GM12878 (cell line): ENCODE data around the gene HABP2. TPM values are rescaled to one million over a fixed set of nuclear protein-coding genes. Genes with fewer than 3 reads are reported as not detected.

ENCODE experiments used
- ATAC-seq: fragments of 200-7000 bp; cut with Tn5 transposase; 3 replicates; pipeline ENCODE4 v1.9.1; 2020; ENCODE audit warnings: mild to moderate bottlenecking, moderate library complexity
- BruUV-seq: library from RNA; stranded (reverse); fragments of 400-500 nt; replicated peaks from 2 replicates; lab custom pipeline; 2021; lab: Mats Ljungman, UMichigan
- CTCF ChIA-PET: fragments of 300-600 bp; sonication (Branson Sonifier 250); formaldehyde crosslinking; extraction: SDS; loops from one replicate; lab custom pipeline; 2021; ENCODE audit warnings: inconsistent platforms; lab: Yijun Ruan, JAX
- POLR2A ChIA-PET: fragments of 350-600 bp; formaldehyde crosslinking; extraction: SDS; loops from one replicate; lab custom pipeline; 2021; ENCODE audit warnings: inconsistent platforms; lab: Charles Lee
- RAD21 ChIA-PET: fragments of 300-600 bp; sonication (Branson Sonifier 250); formaldehyde crosslinking; loops from one replicate; lab custom pipeline; 2023; ENCODE audit warnings: antibody characterized with exemption; ENCODE audit not compliant: unreplicated experiment; lab: Charles Lee
- SMC1A ChIA-PET: fragments of 300-600 bp; sonication (Branson Sonifier 250); formaldehyde crosslinking; loops from one replicate; lab custom pipeline; 2023; ENCODE audit not compliant: unreplicated experiment, uncharacterized antibody; lab: Charles Lee
- DNase-seq: peaks from one replicate; pipeline ENCODE4 v3.0.0-alpha.2; 2011; ENCODE audit warnings: low read depth, low spot score
- FAIRE-seq: peaks from 3 replicates; lab custom pipeline; 2011; peaks lifted over from hg19 to GRCh38; lab: Jason Lieb, UNC
- H2AFZ ChIP-seq: 2 replicates; pipeline ENCODE4 v1.6.0; 2011; ENCODE audit warnings: low read depth, low read length, control low read depth; ENCODE audit not compliant: control insufficient read depth
- H3K27ac ChIP-seq: 2 replicates; pipeline ENCODE4 v1.5.1; 2011; ENCODE audit warnings: control low read depth; ENCODE audit not compliant: control insufficient read depth, insufficient read depth
- H3K27me3 ChIP-seq, 2 experiments: replicated peaks in 1 of 2; 2 replicates each; pipeline versions ENCODE4 v1.6.0 to v1.6.1; 2011; ENCODE audit warnings: low read length in 1 of 2; ENCODE audit not compliant: control insufficient read depth in 2 of 2, insufficient read depth in 2 of 2
- H3K36me3 ChIP-seq, 2 experiments: 2 replicates each; pipeline ENCODE4 v1.5.1; 2011; ENCODE audit warnings: low read length in 1 of 2; ENCODE audit not compliant: control insufficient read depth in 2 of 2, insufficient read depth in 2 of 2
- H3K4me1 ChIP-seq: 2 replicates; pipeline ENCODE4 v1.6.1; 2011; ENCODE audit warnings: mild to moderate bottlenecking, low read length, moderate library complexity, mixed read lengths; ENCODE audit not compliant: control insufficient read depth, insufficient read depth
- H3K4me2 ChIP-seq: 2 replicates; pipeline ENCODE4 v1.6.0; 2011; ENCODE audit warnings: control low read depth; ENCODE audit not compliant: control insufficient read depth, insufficient read depth
- H3K4me3 ChIP-seq: fragments of 200-600 bp; sonication (generic); 2 replicates; pipeline ENCODE4 v1.5.1; 2016
- H3K79me2 ChIP-seq: 2 replicates; pipeline ENCODE4 v1.6.0; 2011; ENCODE audit warnings: low read length; ENCODE audit not compliant: control insufficient read depth, insufficient read depth
- H3K9ac ChIP-seq: 2 replicates; pipeline ENCODE4 v1.8.0; 2011; ENCODE audit warnings: low read length, control low read depth, mixed read lengths; ENCODE audit not compliant: control insufficient read depth, insufficient read depth
- H3K9me3 ChIP-seq: replicated peaks from 3 replicates; pipeline ENCODE4 v1.5.1; 2011; ENCODE audit warnings: mild to moderate bottlenecking, low read length; ENCODE audit not compliant: control insufficient read depth, insufficient read depth
- H4K20me1 ChIP-seq: 2 replicates; pipeline ENCODE4 v1.6.0; 2011; ENCODE audit not compliant: control insufficient read depth, insufficient read depth
- CBX3 ChIP-seq: fragments of 200-600 bp; sonication (generic); IDR thresholded peaks from 2 replicates; pipeline ENCODE4 v1.6.1; 2016; ENCODE audit warnings: low read depth, borderline replicate concordance
- EED ChIP-seq: sonication (generic); IDR thresholded peaks from 2 replicates; pipeline ENCODE4 v1.6.1; 2016; ENCODE audit warnings: antibody characterized with exemption, low read depth
- MYB ChIP-seq: fragments of 150-350 bp; IDR thresholded peaks from 2 replicates; pipeline ENCODE4 v1.6.1; 2014; ENCODE audit warnings: mild to moderate bottlenecking, low read depth, low read length, borderline replicate concordance
- NR2F1 ChIP-seq: fragments of 450-650 bp; conservative IDR thresholded peaks from 2 replicates; pipeline ENCODE4 v1.6.1; 2017; ENCODE audit warnings: mild to moderate bottlenecking
- RB1 ChIP-seq: fragments of 450-650 bp; formaldehyde crosslinking; IDR thresholded peaks from 2 replicates; pipeline ENCODE4 v1.6.1; 2017; ENCODE audit warnings: mild to moderate bottlenecking, borderline replicate concordance
- STAT3 ChIP-seq: IDR thresholded peaks from 2 replicates; pipeline ENCODE4 v1.6.1; 2011; ENCODE audit warnings: low read depth, low read length, improper control_type of control experiment
- ZNF24 ChIP-seq: fragments of 450-650 bp; IDR thresholded peaks from 2 replicates; pipeline ENCODE4 v1.6.1; 2017; ENCODE audit warnings: antibody characterized with exemption, mild to moderate bottlenecking
- WGBS: methylation state at CpG from one replicate; pipeline ENCODE4 v1.1.6; 2016; ENCODE audit warnings: low lambda C conversion rate; ENCODE audit not compliant: insufficient replicate concordance, insufficient coverage; ENCODE audit errors: missing lambda C conversion rate; 5-methylcytosine and 5-hydroxymethylcytosine counted together
- in situ Hi-C: fragments of 300-500 bp; cut with MboI; formaldehyde crosslinking; loops from 9 replicates; pipeline ENCODE4 v1.14.3; 2018; ENCODE audit warnings: mixed read lengths
- intact Hi-C: fragments of 100-400 bp; cut with micrococcal nuclease; formaldehyde crosslinking; loops from one replicate; pipeline ENCODE4 v1.14.2; 2022; ENCODE audit not compliant: unreplicated experiment
- polyA plus RNA-seq, 11 experiments: library from polyadenylated mRNA; depleted of rRNA in 4 of 11; unstranded in 6 of 11; stranded (reverse) in 5 of 11; fragments of >200 nt; fragmentation: Nextera tagmentation in 4 of 11; fragmentation: Illumina TruSeq in 1 of 11; extraction: Ambion mirVana in 4 of 11; extraction: Trizol in 1 of 11; gene quantifications; 1 replicate in 1 of 11; 2 replicates in 10 of 11; pipeline versions ENCODE4 v1.2.1 to v1.2.3, GENCODE V29; 2011 to 2016; ENCODE audit warnings: inconsistent platforms in 2 of 11, missing spikeins in 2 of 11, low read depth in 1 of 11
- total RNA-seq, 4 experiments: library from RNA; depleted of rRNA in 3 of 4; stranded (reverse); fragments of >200 nt in 3 of 4; fragmentation: Illumina TruSeq in 1 of 4; extraction: Trizol in 1 of 4; gene quantifications; 2 replicates each; pipeline versions ENCODE4 v1.2.1 to v1.2.3, GENCODE V29; 2013 to 2021
- TF ChIP-seq, protein P1 (sequence below): fragments of 450-650 bp; IDR thresholded peaks from 2 replicates; pipeline ENCODE4 v1.6.1; 2017; ENCODE audit warnings: antibody characterized with exemption, mild to moderate bottlenecking, moderate library complexity
- TF ChIP-seq, protein P2 (sequence below): IDR thresholded peaks from 2 replicates; pipeline ENCODE4 v1.6.1; 2011; ENCODE audit warnings: borderline replicate concordance, low read depth, mild to moderate bottlenecking, moderate library complexity, mixed read lengths, low read length; ENCODE audit not compliant: insufficient read depth; ENCODE audit errors: extremely low read length
- TF ChIP-seq, protein P3 (sequence below): IDR thresholded peaks from 2 replicates; pipeline ENCODE4 v1.6.1; 2011; ENCODE audit warnings: borderline replicate concordance, low read depth, mild to moderate bottlenecking, moderate library complexity, low read length; ENCODE audit not compliant: insufficient read depth, poor library complexity, severe bottlenecking
- TF ChIP-seq, protein P4 (sequence below): fragments of 450-650 bp; IDR thresholded peaks from 2 replicates; pipeline ENCODE4 v1.6.1; 2018; ENCODE audit warnings: borderline replicate concordance, mild to moderate bottlenecking; ENCODE audit not compliant: partially characterized antibody
- TF ChIP-seq, protein P5 (sequence below): IDR thresholded peaks from 2 replicates; pipeline ENCODE4 v1.6.1; 2011; ENCODE audit warnings: mild to moderate bottlenecking, low read depth, low read length, moderate library complexity; ENCODE audit not compliant: insufficient replicate concordance

HABP2 gene
- total and polyA plus RNA-seq, 10 of the 15 experiments (the other 5 are each of a cell fraction or from before 2014, with no cell fraction given): 0.13 TPM; not detected in 9

DNA sequence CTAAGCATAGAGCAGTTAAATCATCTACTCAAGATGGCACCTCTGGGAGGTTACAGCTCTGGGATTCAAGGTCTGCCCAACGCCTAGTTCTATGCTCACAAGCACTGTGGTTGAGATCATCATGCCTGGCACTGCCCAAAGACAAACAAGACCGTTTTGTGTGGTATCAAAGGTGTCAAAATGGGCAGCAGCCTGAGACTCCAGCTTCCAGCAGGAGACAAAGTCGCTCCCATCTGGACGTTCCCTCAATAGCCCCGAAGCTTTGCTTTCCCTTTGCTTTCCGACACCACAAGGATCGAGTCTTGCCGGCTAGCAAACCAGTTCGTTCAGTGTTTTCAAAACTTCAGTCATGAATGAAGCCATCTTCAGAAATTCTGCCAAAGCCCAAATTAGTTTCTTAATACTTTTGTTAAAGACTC lies 5.1 kb downstream of the HABP2 start (continued):
- TF ChIP-seq, protein P1, sequence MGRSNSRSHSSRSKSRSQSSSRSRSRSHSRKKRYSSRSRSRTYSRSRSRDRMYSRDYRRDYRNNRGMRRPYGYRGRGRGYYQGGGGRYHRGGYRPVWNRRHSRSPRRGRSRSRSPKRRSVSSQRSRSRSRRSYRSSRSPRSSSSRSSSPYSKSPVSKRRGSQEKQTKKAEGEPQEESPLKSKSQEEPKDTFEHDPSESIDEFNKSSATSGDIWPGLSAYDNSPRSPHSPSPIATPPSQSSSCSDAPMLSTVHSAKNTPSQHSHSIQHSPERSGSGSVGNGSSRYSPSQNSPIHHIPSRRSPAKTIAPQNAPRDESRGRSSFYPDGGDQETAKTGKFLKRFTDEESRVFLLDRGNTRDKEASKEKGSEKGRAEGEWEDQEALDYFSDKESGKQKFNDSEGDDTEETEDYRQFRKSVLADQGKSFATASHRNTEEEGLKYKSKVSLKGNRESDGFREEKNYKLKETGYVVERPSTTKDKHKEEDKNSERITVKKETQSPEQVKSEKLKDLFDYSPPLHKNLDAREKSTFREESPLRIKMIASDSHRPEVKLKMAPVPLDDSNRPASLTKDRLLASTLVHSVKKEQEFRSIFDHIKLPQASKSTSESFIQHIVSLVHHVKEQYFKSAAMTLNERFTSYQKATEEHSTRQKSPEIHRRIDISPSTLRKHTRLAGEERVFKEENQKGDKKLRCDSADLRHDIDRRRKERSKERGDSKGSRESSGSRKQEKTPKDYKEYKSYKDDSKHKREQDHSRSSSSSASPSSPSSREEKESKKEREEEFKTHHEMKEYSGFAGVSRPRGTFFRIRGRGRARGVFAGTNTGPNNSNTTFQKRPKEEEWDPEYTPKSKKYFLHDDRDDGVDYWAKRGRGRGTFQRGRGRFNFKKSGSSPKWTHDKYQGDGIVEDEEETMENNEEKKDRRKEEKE: no peak
- no peak for TF ChIP-seq RB1
- TF ChIP-seq, protein P2, sequence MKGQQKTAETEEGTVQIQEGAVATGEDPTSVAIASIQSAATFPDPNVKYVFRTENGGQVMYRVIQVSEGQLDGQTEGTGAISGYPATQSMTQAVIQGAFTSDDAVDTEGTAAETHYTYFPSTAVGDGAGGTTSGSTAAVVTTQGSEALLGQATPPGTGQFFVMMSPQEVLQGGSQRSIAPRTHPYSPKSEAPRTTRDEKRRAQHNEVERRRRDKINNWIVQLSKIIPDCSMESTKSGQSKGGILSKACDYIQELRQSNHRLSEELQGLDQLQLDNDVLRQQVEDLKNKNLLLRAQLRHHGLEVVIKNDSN: no peak
- TF ChIP-seq ZNF24: no peak
- TF ChIP-seq CBX3: no peak

DNA sequence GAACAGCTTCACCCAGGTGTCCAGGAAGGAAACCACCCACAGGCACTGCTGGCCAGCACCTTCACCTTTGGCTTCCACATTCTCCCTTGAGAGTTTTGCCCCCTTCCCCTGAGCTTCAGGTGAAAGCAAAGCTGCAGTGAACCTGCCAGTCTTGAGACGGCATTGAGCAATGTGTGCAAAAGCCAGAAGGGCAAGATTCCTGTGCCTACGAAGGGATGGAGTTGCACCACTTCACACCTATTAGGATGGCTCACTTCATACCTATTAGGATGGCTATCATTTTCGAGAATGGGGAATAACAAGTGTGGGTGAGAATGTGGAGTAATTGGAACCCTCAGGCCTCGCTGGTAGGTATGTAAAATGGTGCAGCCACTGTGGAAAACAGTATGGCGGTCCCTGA lies 7.2 kb downstream of the HABP2 start:
- DNase-seq: no peak
- H3K9ac ChIP-seq: no peak overlapping the region
- H3K9me3 ChIP-seq: no peaks in the 10 kb centered on the region
- ChIA-PET POLR2A (no interaction called here), RAD21 (no interaction called here), CTCF (no interaction called here), SMC1A (no interaction called here)
- FAIRE-seq: no peak
- in situ Hi-C loops: no loop called here
- peaks cover 0 to 4% of the 10 kb centered on the region in 2 experiments; a peak in 3 of 4 replicates for H3K27me3 ChIP-seq
- WGBS: 25% methylated on average over 5 of the region's 5 CpGs
- BruUV-seq: no TSS peak
- TF ChIP-seq, protein P3, sequence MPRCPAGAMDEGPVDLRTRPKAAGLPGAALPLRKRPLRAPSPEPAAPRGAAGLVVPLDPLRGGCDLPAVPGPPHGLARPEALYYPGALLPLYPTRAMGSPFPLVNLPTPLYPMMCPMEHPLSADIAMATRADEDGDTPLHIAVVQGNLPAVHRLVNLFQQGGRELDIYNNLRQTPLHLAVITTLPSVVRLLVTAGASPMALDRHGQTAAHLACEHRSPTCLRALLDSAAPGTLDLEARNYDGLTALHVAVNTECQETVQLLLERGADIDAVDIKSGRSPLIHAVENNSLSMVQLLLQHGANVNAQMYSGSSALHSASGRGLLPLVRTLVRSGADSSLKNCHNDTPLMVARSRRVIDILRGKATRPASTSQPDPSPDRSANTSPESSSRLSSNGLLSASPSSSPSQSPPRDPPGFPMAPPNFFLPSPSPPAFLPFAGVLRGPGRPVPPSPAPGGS: no peak
- TF ChIP-seq NR2F1: no peak
- no peak for TF ChIP-seq EED
- TF ChIP-seq STAT3: no peak
- TF ChIP-seq, protein P4, sequence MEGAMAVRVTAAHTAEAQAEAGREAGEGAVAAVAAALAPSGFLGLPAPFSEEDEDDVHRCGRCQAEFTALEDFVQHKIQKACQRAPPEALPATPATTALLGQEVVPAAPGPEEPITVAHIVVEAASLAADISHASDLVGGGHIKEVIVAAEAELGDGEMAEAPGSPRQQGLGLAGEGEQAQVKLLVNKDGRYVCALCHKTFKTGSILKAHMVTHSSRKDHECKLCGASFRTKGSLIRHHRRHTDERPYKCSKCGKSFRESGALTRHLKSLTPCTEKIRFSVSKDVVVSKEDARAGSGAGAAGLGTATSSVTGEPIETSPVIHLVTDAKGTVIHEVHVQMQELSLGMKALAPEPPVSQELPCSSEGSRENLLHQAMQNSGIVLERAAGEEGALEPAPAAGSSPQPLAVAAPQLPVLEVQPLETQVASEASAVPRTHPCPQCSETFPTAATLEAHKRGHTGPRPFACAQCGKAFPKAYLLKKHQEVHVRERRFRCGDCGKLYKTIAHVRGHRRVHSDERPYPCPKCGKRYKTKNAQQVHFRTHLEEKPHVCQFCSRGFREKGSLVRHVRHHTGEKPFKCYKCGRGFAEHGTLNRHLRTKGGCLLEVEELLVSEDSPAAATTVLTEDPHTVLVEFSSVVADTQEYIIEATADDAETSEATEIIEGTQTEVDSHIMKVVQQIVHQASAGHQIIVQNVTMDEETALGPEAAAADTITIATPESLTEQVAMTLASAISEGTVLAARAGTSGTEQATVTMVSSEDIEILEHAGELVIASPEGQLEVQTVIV: no peak
- no peak for TF ChIP-seq MYB
- TF ChIP-seq, protein P5, sequence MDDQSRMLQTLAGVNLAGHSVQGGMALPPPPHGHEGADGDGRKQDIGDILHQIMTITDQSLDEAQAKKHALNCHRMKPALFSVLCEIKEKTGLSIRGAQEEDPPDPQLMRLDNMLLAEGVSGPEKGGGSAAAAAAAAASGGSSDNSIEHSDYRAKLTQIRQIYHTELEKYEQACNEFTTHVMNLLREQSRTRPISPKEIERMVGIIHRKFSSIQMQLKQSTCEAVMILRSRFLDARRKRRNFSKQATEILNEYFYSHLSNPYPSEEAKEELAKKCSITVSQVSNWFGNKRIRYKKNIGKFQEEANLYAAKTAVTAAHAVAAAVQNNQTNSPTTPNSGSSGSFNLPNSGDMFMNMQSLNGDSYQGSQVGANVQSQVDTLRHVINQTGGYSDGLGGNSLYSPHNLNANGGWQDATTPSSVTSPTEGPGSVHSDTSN: no peak
- no peak overlapping the region for H3K4me3 ChIP-seq
- intact Hi-C loops: loop anchor here (5.0 to 10.0 kb wide), 2 partner anchors 835 to 1083 kb away; no protein-coding TSS in a partner anchor
- no peak overlapping the region for H2AFZ ChIP-seq
- no peaks in the 10 kb centered on the region for H3K79me2 ChIP-seq
- no peak overlapping the region for H3K4me2 ChIP-seq
- no peak overlapping the region for H3K27ac ChIP-seq
- no peaks in the 10 kb centered on the region for H3K4me1 ChIP-seq
- H3K36me3 ChIP-seq: no peaks in the 10 kb centered on the region
- no peak for ATAC-seq
- no peaks in the 10 kb centered on the region for H4K20me1 ChIP-seq
